Neural progenitor cell (in vitro differentiated cells): ENCODE data around the gene ALG1.
"Not testable (repeated sequence)": the region's sequence is repeated elsewhere in the genome, so short reads cannot be mapped to it uniquely, and the experiment has no call there.

Experiments used
- CTCF ChIP-seq: fragments of 200-600 bp; sonication (generic); IDR thresholded peaks from 2 replicates; pipeline ENCODE4 v1.5.1; 2017; ENCODE audit warnings: antibody characterized with exemption, mild to moderate bottlenecking
- EZH2 ChIP-seq: fragments of 200-600 bp; sonication (generic); IDR thresholded peaks from 2 replicates; pipeline ENCODE4 v1.6.1; 2017; ENCODE audit warnings: antibody characterized with exemption, mild to moderate bottlenecking, moderate library complexity
- EZH2phosphoT487 ChIP-seq: fragments of 200-600 bp; sonication (generic); IDR thresholded peaks from 2 replicates; pipeline ENCODE4 v1.6.1; 2017; ENCODE audit warnings: antibody characterized with exemption

DNA sequence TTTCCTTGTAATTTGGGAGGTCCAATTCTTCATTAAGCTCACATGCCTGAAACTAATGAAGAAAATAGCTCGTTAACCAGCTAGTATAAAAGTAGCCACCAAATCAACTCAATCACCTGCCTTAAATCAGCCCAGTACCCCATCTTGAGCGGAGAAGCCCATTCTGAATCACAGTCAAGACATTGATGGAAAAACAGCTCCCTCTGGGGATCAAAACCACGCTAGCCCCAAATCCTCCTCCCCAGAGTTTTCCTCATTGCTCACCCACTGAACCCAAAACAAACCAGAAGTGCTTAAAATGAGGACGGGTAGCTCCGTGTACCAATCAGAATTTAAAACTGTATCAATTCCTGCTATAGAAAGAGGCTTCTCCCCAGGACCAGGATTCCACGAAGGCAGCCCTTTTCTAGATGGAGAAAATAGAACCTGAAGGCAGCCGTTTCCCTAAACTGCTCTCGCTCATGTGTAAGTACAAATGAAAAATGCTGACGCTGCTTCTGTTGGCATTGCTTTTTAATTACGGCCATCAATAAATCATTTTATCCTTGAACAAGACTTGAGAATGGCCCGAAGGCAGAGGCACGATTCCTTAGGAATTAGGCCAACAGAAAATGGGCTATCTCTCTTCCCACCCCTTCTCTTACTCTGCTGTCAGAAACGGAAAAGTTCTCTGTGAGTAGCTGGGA lies 61.4 kb downstream of the ALG1 start:
- TF ChIP-seq EZH2, EZH2phosphoT487: not testable (repeated sequence)
- TF ChIP-seq CTCF: peak; percentile 38
